ENCODE data around the gene TMEM167A. TPM values are rescaled to one million over a fixed set of nuclear protein-coding genes. Genes with fewer than 3 reads are reported as not detected.
A peak's percentile ranks its signal among the peaks of the same experiment; 100 is the strongest.

The TMEM167A gene
- 100 to 1,000 TPM; 117 to 124 (median 118) TPM for polyA plus RNA-seq (ENCODE audit: insufficient read length in 3 of 3)

- peak; percentile 93 to 96 (median 95) for DNase-seq (ENCODE audit: low read depth in 3 of 3, low spot score in 2 of 3)
Measured at GRCh38 chr5:83076742-83077661, at the start of gene TMEM167A, which contains the start of gene XRCC4. TSS of gene TMEM167A (minus strand) at chr5:83077394. CDS start at chr5:83077323, 71 bp downstream. TSS of gene XRCC4 (plus strand) at chr5:83077547. CDS start at chr5:83104920, 27,373 bp downstream.

GRCh38 chr5:83126501-83126900 lies 49.3 kb upstream of the TMEM167A start:
- no peak for DNase-seq (ENCODE audit: low read depth in 3 of 3, low spot score in 2 of 3)

- DNase-seq (ENCODE audit: low read depth in 3 of 3, low spot score in 2 of 3): no peak
Measured at GRCh38 chr5:83125560-83125959, 48.4 kb upstream of the TMEM167A start.

GRCh38 chr5:83124593-83124992 lies 47.4 kb upstream of the TMEM167A start:
- DNase-seq (ENCODE audit: low read depth in 3 of 3, low spot score in 2 of 3): no peak

- DNase-seq (ENCODE audit: low read depth in 3 of 3, low spot score in 2 of 3): no peak
Measured at GRCh38 chr5:83118976-83119375, 41.8 kb upstream of the TMEM167A start.

GRCh38 chr5:83118471-83118870 lies 41.3 kb upstream of the TMEM167A start:
- DNase-seq (ENCODE audit: low read depth in 3 of 3, low spot score in 2 of 3): no peak

- no peak for DNase-seq (ENCODE audit: low read depth in 3 of 3, low spot score in 2 of 3)
Measured at GRCh38 chr5:83115816-83116215, 38.6 kb upstream of the TMEM167A start.

- DNase-seq (ENCODE audit: low read depth in 3 of 3, low spot score in 2 of 3): no peak
Measured at GRCh38 chr5:83109380-83109779, 32.2 kb upstream of the TMEM167A start.

GRCh38 chr5:83107692-83108420 lies 30.7 kb upstream of the TMEM167A start:
- no peak for DNase-seq (ENCODE audit: low read depth in 3 of 3, low spot score in 2 of 3)

GRCh38 chr5:83104021-83104420 lies 26.8 kb upstream of the TMEM167A start:
- DNase-seq (ENCODE audit: low read depth in 3 of 3, low spot score in 2 of 3): no peak

GRCh38 chr5:83102364-83102980 lies 25.3 kb upstream of the TMEM167A start:
- no peak for DNase-seq (ENCODE audit: low read depth in 3 of 3, low spot score in 2 of 3)

GRCh38 chr5:83101514-83101913 lies 24.3 kb upstream of the TMEM167A start:
- no peak for DNase-seq (ENCODE audit: low read depth in 3 of 3, low spot score in 2 of 3)

GRCh38 chr5:83099445-83099844 lies 22.3 kb upstream of the TMEM167A start:
- DNase-seq (ENCODE audit: low read depth in 3 of 3, low spot score in 2 of 3): no peak

- no peak for DNase-seq (ENCODE audit: low read depth in 3 of 3, low spot score in 2 of 3)
Measured at GRCh38 chr5:83099001-83099400, 21.8 kb upstream of the TMEM167A start.

GRCh38 chr5:83097689-83098231 lies 20.6 kb upstream of the TMEM167A start:
- no peak for DNase-seq (ENCODE audit: low read depth in 3 of 3, low spot score in 2 of 3)

GRCh38 chr5:83096660-83097339 lies 19.6 kb upstream of the TMEM167A start:
- no peak for DNase-seq (ENCODE audit: low read depth in 3 of 3, low spot score in 2 of 3)

- DNase-seq (ENCODE audit: low read depth in 3 of 3, low spot score in 2 of 3): no peak
Measured at GRCh38 chr5:83095957-83096539, 18.9 kb upstream of the TMEM167A start.

- DNase-seq (ENCODE audit: low read depth in 3 of 3, low spot score in 2 of 3): no peak
Measured at GRCh38 chr5:83095163-83095956, 18.2 kb upstream of the TMEM167A start.

- DNase-seq (ENCODE audit: low read depth in 3 of 3, low spot score in 2 of 3): no peak
Measured at GRCh38 chr5:83093692-83094091, 16.5 kb upstream of the TMEM167A start.

Data from right renal cortex interstitium (tissue), 3 donors.